ENCODE data around the gene C9orf78.

Gene C9orf78

DNA sequence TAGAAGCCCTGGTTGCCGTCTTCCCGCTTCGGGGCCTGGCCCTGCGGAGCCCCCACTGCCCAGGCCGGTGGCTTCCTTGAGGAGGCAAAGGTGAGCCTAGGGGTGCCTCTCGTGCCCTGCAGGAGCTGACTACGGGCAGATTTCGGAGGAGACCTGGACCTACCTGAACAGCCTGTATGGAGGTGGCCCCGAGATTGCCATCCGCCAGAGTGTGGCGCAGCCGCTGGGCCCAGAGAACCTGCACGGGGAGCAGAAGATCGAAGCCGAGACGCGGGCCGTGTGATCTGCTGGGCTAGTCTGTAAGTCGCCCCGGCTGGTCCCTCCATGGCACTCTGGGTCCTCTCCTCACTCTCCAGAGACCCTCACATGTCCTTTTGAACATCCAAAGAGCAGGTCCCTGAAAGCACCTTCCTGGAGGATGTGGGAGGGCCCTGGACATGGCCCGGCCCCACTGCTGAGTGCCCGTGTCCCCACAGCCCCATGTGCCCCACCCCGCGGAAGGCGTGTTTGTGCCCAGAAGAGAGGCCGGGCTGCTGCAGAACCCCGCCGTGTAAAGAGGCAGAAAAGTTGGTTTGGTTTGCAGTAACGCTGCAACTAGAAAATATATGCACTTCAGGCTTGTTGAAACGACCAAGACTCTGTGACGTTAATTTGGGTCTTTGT lies 45.0 kb upstream of the C9orf78 start:
- H3K9me3 Mint-ChIP-seq: no peaks in the 10 kb centered on the region
- H3K4me1 Mint-ChIP-seq: peaks cover 30% of the 10 kb centered on the region
- TF ChIP-seq, protein P1, sequence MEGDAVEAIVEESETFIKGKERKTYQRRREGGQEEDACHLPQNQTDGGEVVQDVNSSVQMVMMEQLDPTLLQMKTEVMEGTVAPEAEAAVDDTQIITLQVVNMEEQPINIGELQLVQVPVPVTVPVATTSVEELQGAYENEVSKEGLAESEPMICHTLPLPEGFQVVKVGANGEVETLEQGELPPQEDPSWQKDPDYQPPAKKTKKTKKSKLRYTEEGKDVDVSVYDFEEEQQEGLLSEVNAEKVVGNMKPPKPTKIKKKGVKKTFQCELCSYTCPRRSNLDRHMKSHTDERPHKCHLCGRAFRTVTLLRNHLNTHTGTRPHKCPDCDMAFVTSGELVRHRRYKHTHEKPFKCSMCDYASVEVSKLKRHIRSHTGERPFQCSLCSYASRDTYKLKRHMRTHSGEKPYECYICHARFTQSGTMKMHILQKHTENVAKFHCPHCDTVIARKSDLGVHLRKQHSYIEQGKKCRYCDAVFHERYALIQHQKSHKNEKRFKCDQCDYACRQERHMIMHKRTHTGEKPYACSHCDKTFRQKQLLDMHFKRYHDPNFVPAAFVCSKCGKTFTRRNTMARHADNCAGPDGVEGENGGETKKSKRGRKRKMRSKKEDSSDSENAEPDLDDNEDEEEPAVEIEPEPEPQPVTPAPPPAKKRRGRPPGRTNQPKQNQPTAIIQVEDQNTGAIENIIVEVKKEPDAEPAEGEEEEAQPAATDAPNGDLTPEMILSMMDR (IDR thresholded peaks at IDR 0.05; ENCODE audit: unreplicated experiment in 3 of 3): no peak
- H3K27ac Mint-ChIP-seq: peak overlapping the region; percentile 69 to 92 (median 80)
- H3K4me3 Mint-ChIP-seq: no peak overlapping the region
- H3K36me3 Mint-ChIP-seq (ENCODE audit: low read depth): peaks cover 18% of the 10 kb centered on the region
- peaks cover 6% of the 10 kb centered on the region for H3K27me3 Mint-ChIP-seq (ENCODE audit: low read depth)

DNA sequence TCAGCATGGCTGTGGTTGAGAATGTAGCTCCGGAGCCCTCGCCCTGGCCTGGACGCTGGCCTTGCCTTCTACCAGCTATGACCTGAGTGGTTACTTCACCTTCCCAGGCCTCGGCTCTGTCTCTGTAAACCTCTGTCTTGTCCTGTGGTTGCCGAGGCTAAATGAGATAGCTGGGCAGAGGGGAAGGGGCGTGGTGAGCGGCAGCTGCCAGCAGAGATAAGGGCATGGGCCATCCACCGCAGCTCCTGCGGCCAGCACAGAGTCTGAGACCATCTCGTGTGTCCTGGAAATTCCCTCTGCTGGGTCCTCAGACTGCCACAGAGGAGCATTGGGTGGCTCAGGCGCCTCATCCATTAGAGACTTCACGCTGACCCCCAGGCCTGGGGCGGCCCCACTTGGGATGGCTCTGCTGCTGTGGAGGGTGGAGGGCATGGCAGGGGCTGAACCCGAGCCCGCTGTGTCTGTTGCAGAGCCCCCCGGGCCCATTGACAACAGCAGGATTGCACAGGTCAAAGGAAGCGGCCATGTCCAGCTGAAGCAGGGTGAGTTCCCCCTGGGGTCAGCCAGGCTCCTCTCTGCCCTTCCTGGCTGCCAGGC lies 44.1 kb upstream of the C9orf78 start:
- Mint-ChIP-seq H3K27ac (no peak overlapping the region), H3K36me3 (ENCODE audit: low read depth) (peaks cover 24% of the 10 kb centered on the region), H3K4me1 (peaks cover 25% of the 10 kb centered on the region), H3K4me3 (no peak overlapping the region), H3K27me3 (ENCODE audit: low read depth) (no peaks in the 10 kb centered on the region), H3K9me3 (no peaks in the 10 kb centered on the region)
- TF ChIP-seq, protein P1 (IDR thresholded peaks at IDR 0.05; ENCODE audit: unreplicated experiment in 3 of 3): no peak

DNA sequence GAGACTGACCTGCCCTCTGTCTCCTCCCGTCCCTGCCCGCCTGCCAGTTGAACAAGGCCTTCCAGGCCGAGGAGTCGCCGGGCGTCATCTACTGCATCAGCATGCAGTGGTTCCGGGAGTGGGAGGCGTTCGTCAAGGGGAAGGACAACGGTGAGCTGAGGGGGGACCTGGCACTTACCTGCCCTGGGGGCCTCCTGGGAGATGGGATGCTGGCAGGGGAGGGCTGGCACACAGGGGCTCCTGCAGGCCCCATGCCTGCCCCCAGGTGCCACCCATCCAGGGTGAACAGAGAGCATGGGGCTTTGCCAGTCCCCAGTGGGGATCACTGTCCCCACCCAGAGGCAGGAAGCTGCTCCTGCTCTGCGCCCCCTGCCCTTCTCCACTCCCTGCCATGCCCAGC lies 43.2 kb upstream of the C9orf78 start:
- H3K27me3 Mint-ChIP-seq (ENCODE audit: low read depth): no peaks in the 10 kb centered on the region
- H3K36me3 Mint-ChIP-seq (ENCODE audit: low read depth): peaks cover 29% of the 10 kb centered on the region
- H3K9me3 Mint-ChIP-seq: no peaks in the 10 kb centered on the region
- TF ChIP-seq, protein P1 (IDR thresholded peaks at IDR 0.05; ENCODE audit: unreplicated experiment in 3 of 3): no peak
- H3K4me3 Mint-ChIP-seq: no peak overlapping the region
- H3K4me1 Mint-ChIP-seq: peaks cover 26% of the 10 kb centered on the region
- no peak overlapping the region for H3K27ac Mint-ChIP-seq

DNA sequence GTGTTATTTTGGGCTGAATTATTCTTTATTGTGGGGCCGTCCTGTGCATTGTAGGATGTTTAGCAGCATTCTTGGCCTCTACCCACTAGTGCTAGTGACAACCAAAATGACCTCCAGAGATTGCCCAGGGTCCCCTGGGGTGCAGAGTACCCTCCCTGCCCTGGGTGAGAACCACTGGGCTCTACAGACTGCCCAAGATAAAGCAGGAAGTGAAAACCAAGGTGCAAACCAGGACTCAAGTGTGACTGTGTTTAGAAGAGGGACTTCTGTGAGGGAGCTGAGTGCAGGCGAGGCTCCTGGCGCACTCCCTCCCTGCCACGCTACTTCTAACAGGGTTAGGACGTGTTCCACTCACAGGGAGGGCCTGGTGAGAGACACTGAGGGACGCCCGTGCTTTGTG lies 41.7 kb upstream of the C9orf78 start:
- no peak overlapping the region for H3K4me3 Mint-ChIP-seq

DNA sequence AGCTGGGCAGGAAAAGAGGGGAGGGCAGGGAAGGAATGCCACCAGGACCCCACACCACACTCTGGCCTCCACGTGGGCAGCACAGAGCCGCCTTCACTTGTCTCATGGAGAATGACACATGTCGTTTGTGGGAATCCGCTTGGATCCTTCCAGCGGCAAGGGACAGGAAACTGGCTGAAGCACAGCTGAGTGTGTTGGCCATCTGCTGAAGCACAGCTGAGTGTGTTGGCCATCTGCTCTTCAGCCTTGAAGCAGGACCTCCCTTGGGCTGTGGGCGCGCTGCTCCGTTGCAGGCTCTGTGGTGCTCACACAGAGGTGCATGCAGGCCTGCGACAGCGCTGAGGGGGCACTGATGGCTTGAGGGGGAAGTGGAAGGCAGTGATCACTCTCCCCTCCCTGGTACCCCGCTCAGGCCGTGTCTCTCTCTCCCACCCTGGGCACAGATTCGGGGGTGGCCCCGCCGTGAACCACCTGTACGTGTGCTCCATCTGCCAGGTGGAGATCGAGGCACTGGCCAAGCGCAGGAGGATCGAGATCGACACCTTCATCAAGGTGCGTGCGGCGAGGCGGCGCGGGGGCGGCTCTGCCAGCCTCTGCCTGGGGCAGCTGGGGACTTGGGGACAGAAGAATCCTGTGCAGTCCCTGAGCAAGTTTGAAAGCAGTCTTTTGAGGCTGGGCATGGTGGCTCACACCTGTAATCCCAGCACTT lies 40.8 kb upstream of the C9orf78 start:
- TF ChIP-seq, protein P1 (IDR thresholded peaks at IDR 0.05; ENCODE audit: unreplicated experiment in 3 of 3): no peak

More for the DNA sequence above, 41.7 kb upstream of the C9orf78 start:
- H3K36me3 Mint-ChIP-seq (ENCODE audit: low read depth): peaks cover 23% of the 10 kb centered on the region
- no peaks in the 10 kb centered on the region for H3K9me3 Mint-ChIP-seq
- peaks cover 21% of the 10 kb centered on the region for H3K4me1 Mint-ChIP-seq
- TF ChIP-seq, protein P1 (IDR thresholded peaks at IDR 0.05; ENCODE audit: unreplicated experiment in 3 of 3): no peak
- no peak overlapping the region for H3K27ac Mint-ChIP-seq
- no peaks in the 10 kb centered on the region for H3K27me3 Mint-ChIP-seq (ENCODE audit: low read depth)

More for the DNA sequence above, 40.8 kb upstream of the C9orf78 start:
- Mint-ChIP-seq H3K4me1 (peaks cover 17% of the 10 kb centered on the region), H3K4me3 (no peak overlapping the region), H3K36me3 (ENCODE audit: low read depth) (peaks cover 24% of the 10 kb centered on the region), H3K9me3 (no peaks in the 10 kb centered on the region), H3K27ac (no peak overlapping the region), H3K27me3 (ENCODE audit: low read depth) (no peaks in the 10 kb centered on the region)

Data from nephron (organoid).